HEK293T (cell line): Measurements from ENCODE around the gene PDK4.

Source experiments
- CTCF ChIA-PET: fragments of 350-600 bp; formaldehyde crosslinking; extraction: SDS; loops from one replicate; lab custom pipeline; 2021; ENCODE audit warnings: antibody characterized with exemption, inconsistent platforms; lab: Yijun Ruan, JAX
- POLR2A ChIA-PET: fragments of 350-600 bp; formaldehyde crosslinking; extraction: SDS; loops from one replicate; lab custom pipeline; 2020; ENCODE audit warnings: antibody characterized with exemption, inconsistent platforms; lab: Yijun Ruan, JAX
- DNase-seq: peaks from one replicate; pipeline ENCODE4 v3.0.0; 2012; ENCODE audit warnings: mixed read lengths; ENCODE audit errors: extremely low spot score
- ARNT ChIP-seq: fragments of 450-650 bp; IDR thresholded peaks from 2 replicates; pipeline ENCODE4 v1.6.1; 2017; ENCODE audit warnings: mild to moderate bottlenecking
- BHLHE40 ChIP-seq: fragments of 450-650 bp; IDR thresholded peaks from 2 replicates; pipeline ENCODE4 v1.6.1; 2016; ENCODE audit warnings: mild to moderate bottlenecking, moderate library complexity, borderline replicate concordance
- CTBP1 ChIP-seq: fragments of 450-650 bp; IDR thresholded peaks from 2 replicates; pipeline ENCODE4 v1.6.1; 2016; ENCODE audit warnings: borderline replicate concordance
- ELF4 ChIP-seq: fragments of 450-650 bp; IDR thresholded peaks from 2 replicates; pipeline ENCODE4 v1.6.1; 2017; ENCODE audit warnings: antibody characterized with exemption
- FOXA1 ChIP-seq: fragments of 450-650 bp; IDR thresholded peaks from 2 replicates; pipeline ENCODE4 v1.6.1; 2016; ENCODE audit warnings: mild to moderate bottlenecking
- FOXK2 ChIP-seq: fragments of 450-650 bp; IDR thresholded peaks from 2 replicates; pipeline ENCODE4 v1.6.1; 2016; ENCODE audit warnings: mild to moderate bottlenecking
- FOXM1 ChIP-seq: fragments of 450-650 bp; IDR thresholded peaks from 2 replicates; pipeline ENCODE4 v1.6.1; 2017; ENCODE audit warnings: mild to moderate bottlenecking, borderline replicate concordance
- HDGF ChIP-seq: fragments of 450-650 bp; IDR thresholded peaks from 2 replicates; pipeline ENCODE4 v1.6.1; 2017; ENCODE audit warnings: antibody characterized with exemption, borderline replicate concordance
- L3MBTL2 ChIP-seq: fragments of 450-650 bp; conservative IDR thresholded peaks from 2 replicates; pipeline ENCODE4 v1.6.1; 2016; ENCODE audit warnings: mild to moderate bottlenecking
- LEF1 ChIP-seq: fragments of 450-650 bp; IDR thresholded peaks from 2 replicates; pipeline ENCODE4 v1.6.1; 2017; ENCODE audit warnings: mild to moderate bottlenecking, borderline replicate concordance
- NFRKB ChIP-seq: fragments of 450-650 bp; IDR thresholded peaks from 2 replicates; pipeline ENCODE4 v1.6.1; 2016; ENCODE audit warnings: mild to moderate bottlenecking, moderate library complexity
- SP1 ChIP-seq: fragments of 450-650 bp; IDR thresholded peaks from 2 replicates; pipeline ENCODE4 v1.6.1; 2017
- SUZ12 ChIP-seq: fragments of 450-650 bp; IDR thresholded peaks from 2 replicates; pipeline ENCODE4 v1.6.1; 2016; ENCODE audit warnings: mild to moderate bottlenecking
- TARDBP ChIP-seq: fragments of 450-650 bp; IDR thresholded peaks from 2 replicates; pipeline ENCODE4 v1.6.1; 2016
- ZNF384 ChIP-seq: fragments of 450-650 bp; IDR thresholded peaks from 2 replicates; pipeline ENCODE4 v1.6.1; 2016
- TF ChIP-seq, protein P1 (sequence below): fragments of 450-650 bp; IDR thresholded peaks from 2 replicates; pipeline ENCODE4 v1.6.1; 2016

The PDK4 gene

GRCh38 chr7:95596198-95597063 lies at the start of gene PDK4:
PDK4 (minus strand) TSS chr7:95596516; CDS start chr7:95596293, 223 bp downstream.
- POLR2A ChIA-PET: interaction anchor here (1.1 kb wide), 1 partner anchor 33 kb away, joined by 3 read pairs; no protein-coding TSS in a partner anchor
- TF ChIP-seq L3MBTL2 (peak; percentile 88), BHLHE40 (no peak), NFRKB (no peak), FOXA1 (no peak), FOXK2 (peak; percentile 60; the same call in 1 of the 2 replicates)
- CTCF ChIA-PET: interaction anchor here (0.5 kb wide), 1 partner anchor 89 kb away, joined by 3 read pairs; no protein-coding TSS in a partner anchor
- peak; percentile 56 for DNase-seq

- no peak for DNase-seq
- no peak for TF ChIP-seq LEF1
- TF ChIP-seq CTBP1: no peak
- TF ChIP-seq NFRKB: no peak
- no peak for TF ChIP-seq FOXA1
- ChIA-PET CTCF (no interaction called here), POLR2A (no interaction called here)
Measured at GRCh38 chr7:95642173-95642572, 45.9 kb upstream of the PDK4 start.

DNA sequence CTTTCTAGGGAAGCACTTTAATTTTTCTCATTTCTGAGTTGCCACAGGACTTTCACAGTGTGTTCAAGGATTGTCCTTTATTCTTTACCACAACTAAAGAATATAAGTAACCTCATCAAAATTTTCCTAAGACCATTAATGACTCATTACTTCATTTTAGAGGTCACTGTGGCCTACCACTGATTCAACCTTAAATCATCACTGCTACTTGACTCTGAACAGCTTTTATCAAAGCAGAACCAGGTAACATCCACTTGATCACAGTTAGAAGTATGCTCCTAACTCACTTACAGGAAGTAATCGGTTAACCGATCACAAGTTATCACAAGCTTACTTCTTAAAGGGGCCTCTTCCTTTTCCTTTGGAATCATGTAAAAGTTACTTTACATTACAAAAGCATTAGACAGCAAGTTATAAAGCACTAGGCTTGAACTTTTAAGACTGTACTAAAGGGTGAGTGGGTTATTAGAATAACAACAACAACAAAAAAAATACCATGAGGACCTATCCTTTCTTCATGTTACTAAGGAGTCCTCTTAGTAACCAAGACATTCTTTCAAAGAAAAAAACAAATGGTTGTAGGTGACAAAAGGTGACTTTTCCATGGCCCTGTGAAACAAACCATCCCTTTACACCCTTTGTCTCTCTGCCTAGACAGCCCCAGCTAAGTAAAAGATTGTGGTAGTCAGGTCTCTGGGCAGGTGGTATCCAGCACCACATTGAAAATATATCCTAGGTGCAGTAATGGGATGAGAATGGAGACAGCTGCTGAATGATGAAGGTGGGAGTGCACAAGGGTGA lies 40.0 kb upstream of the PDK4 start:
- DNase-seq: no peak
- CTCF ChIA-PET: interaction anchor here (0.6 kb wide), 1 partner anchor 28 kb away, joined by 3 read pairs; no protein-coding TSS in a partner anchor
- TF ChIP-seq ARNT: no peak
- TF ChIP-seq, protein P1, sequence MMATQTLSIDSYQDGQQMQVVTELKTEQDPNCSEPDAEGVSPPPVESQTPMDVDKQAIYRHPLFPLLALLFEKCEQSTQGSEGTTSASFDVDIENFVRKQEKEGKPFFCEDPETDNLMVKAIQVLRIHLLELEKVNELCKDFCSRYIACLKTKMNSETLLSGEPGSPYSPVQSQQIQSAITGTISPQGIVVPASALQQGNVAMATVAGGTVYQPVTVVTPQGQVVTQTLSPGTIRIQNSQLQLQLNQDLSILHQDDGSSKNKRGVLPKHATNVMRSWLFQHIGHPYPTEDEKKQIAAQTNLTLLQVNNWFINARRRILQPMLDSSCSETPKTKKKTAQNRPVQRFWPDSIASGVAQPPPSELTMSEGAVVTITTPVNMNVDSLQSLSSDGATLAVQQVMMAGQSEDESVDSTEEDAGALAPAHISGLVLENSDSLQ: no peak
- TF ChIP-seq L3MBTL2: no peak
- no peak for TF ChIP-seq BHLHE40
- TF ChIP-seq HDGF: no peak
- TF ChIP-seq TARDBP: no peak
- TF ChIP-seq SUZ12: no peak
- POLR2A ChIA-PET: no interaction called here

DNA sequence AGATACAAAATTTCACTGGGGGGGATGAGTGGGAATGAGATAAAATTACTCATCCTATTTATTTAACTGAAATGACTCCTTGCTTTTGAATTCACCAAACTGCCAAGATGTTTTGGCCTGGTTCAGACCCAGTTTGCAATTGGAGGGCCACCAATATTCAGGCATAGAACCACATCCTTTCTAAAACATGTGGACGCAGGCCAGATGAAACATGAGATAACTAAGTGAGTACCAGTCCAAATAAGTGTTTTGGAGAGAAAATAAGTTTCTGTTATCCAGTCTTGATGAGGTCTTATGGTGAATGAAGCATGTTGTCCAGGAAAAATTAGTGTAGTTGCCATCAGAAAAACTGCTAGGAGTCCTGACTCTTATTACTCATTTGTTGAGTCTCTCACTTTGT lies 36.3 kb upstream of the PDK4 start:
- TF ChIP-seq BHLHE40: no peak
- no peak for TF ChIP-seq L3MBTL2
- TF ChIP-seq, protein P1: no peak
- TF ChIP-seq ELF4: no peak
- TF ChIP-seq HDGF: no peak
- TF ChIP-seq TARDBP: no peak
- no peak for TF ChIP-seq ZNF384
- no peak for TF ChIP-seq FOXA1
- TF ChIP-seq SP1: no peak
- no peak for TF ChIP-seq LEF1
- no peak for TF ChIP-seq SUZ12
- no peak for TF ChIP-seq FOXM1
- no peak for TF ChIP-seq NFRKB
- no peak for TF ChIP-seq FOXK2
- no peak for TF ChIP-seq CTBP1
- no peak for DNase-seq
- CTCF ChIA-PET: no interaction called here
- POLR2A ChIA-PET: no interaction called here

DNA sequence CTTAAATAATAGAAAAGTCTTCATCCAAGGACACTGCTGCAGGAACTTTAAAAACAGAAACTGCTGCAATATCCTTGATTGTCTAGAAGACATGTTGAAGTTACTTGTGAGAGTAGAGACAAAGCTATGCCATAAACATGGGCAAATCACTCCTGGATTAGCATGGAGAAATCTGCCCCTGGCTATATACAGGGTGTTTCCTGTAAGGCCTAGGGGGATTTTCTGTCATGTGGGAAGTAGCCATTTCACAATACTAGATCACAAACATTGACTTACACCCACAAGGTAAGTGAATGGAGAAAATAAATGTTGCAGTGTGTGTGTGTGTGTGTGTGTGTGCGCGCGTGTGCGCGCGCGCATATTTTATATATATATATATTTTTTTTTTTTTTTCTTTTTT lies 35.2 kb upstream of the PDK4 start:
- ChIA-PET POLR2A (no interaction called here), CTCF (no interaction called here)
- TF ChIP-seq, protein P1: no peak
- TF ChIP-seq SUZ12 (no peak), TARDBP (no peak), L3MBTL2 (no peak), ELF4 (no peak)
- no peak for DNase-seq

- no peak for DNase-seq
- POLR2A ChIA-PET: no interaction called here
- CTCF ChIA-PET: no interaction called here
- TF ChIP-seq ZNF384 (no peak), FOXM1 (no peak), ELF4 (no peak), FOXA1 (no peak), CTBP1 (no peak), ARNT (no peak), NFRKB (no peak), BHLHE40 (no peak)
- TF ChIP-seq, protein P1: no peak
Measured at GRCh38 chr7:95630702-95631458, 34.6 kb upstream of the PDK4 start.
